ENCODE results near the gene ZNF446.

DNA sequence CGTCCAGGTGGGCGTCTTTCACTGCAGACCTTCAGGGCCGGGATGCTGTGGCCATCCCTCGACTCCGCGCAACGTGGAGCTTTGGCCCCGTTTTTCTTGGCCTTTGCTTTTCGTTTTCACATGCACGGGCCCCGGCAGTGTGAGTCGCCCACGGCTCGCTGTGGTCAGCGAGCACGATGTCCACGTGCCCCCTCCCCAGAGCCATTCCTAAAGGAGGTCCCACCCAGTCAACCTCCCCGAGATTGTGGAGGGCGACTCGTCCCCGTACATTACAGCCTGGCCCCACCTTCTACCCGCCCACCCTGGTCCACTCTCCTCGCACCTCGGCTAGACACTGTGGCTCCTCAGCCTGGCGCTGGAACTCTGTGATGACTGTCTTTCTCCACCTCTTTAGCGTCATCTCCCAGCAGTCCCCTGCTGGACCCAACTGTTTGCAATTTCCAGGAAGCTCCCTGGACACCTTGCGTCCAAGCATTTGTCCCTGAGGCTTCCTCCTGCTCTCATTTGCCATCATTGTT, 405 bp downstream of the ZNF446 start:
- TF ChIP-seq, protein P1, sequence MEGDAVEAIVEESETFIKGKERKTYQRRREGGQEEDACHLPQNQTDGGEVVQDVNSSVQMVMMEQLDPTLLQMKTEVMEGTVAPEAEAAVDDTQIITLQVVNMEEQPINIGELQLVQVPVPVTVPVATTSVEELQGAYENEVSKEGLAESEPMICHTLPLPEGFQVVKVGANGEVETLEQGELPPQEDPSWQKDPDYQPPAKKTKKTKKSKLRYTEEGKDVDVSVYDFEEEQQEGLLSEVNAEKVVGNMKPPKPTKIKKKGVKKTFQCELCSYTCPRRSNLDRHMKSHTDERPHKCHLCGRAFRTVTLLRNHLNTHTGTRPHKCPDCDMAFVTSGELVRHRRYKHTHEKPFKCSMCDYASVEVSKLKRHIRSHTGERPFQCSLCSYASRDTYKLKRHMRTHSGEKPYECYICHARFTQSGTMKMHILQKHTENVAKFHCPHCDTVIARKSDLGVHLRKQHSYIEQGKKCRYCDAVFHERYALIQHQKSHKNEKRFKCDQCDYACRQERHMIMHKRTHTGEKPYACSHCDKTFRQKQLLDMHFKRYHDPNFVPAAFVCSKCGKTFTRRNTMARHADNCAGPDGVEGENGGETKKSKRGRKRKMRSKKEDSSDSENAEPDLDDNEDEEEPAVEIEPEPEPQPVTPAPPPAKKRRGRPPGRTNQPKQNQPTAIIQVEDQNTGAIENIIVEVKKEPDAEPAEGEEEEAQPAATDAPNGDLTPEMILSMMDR (IDR thresholded peaks at IDR 0.05) = no peak
- no peak for TF ChIP-seq POLR2A (IDR thresholded peaks at IDR 0.05)
